GM21528 (cell line): ENCODE measurements around the gene NEURL1.

Source experiments
- ATAC-seq: cut with Tn5 transposase; IDR thresholded peaks from one replicate; pipeline ENCODE4 v1.9.1; 2021; ENCODE audit warnings: mild to moderate bottlenecking, moderate library complexity; ENCODE audit not compliant: unreplicated experiment, low FRiP score

NEURL1 gene

GRCh38 chr10:103543617-103544525, 50.4 kb downstream of the NEURL1 start:
- no peak for ATAC-seq

- ATAC-seq = no peak
Observed at GRCh38 chr10:103544657-103545310, 51.3 kb downstream of the NEURL1 start.

GRCh38 chr10:103545366-103545765, 51.9 kb downstream of the NEURL1 start:
- no peak for ATAC-seq

DNA sequence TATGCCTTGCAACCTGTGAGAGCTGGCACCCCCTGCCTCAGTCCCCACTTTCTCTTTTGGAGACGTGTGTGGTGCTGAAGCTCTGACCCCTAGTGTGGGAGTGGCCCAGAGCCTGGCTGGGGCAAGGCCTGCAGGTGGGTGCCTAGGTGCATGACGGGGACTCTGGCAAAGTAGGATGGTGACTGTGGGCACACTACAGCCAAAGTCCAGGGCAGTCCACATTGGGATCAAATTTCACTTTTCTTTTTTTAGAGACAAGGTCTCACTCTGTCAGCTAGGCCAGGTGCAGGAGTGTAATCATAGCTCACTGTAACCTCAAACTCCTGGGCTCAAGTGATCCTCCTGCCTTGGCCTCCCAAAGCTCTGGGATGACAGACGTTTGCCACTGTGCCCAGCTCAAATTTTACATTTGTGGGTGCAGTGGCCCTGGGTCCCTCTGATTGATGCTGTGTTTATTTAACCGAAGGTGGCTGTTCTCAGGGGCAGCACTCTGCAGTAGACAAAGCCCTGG, 52.3 kb downstream of the NEURL1 start:
- ATAC-seq = no peak

- no peak for ATAC-seq
Observed at GRCh38 chr10:103546401-103546800, 52.9 kb downstream of the NEURL1 start.

GRCh38 chr10:103547391-103547946, 54.0 kb downstream of the NEURL1 start:
- ATAC-seq = no peak

DNA sequence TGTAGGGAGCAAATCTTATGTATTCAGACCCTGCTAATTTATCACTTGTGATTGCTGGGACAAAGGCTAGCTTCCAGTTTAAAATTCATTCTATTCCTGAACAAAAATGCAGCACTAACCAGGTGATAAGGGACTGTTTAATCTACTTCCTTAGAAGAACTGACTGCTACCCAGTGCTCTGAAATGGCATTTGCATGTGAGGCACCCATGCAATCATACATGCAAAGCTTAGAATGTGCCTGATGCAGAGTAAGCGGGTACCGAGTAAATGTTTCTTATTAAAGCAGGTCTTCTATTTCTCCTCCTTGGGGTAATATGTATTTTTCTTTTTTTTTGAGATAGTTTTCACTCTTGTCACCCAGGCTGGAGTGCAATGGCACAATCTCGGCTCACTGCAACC, 54.5 kb downstream of the NEURL1 start:
- ATAC-seq = no peak

DNA sequence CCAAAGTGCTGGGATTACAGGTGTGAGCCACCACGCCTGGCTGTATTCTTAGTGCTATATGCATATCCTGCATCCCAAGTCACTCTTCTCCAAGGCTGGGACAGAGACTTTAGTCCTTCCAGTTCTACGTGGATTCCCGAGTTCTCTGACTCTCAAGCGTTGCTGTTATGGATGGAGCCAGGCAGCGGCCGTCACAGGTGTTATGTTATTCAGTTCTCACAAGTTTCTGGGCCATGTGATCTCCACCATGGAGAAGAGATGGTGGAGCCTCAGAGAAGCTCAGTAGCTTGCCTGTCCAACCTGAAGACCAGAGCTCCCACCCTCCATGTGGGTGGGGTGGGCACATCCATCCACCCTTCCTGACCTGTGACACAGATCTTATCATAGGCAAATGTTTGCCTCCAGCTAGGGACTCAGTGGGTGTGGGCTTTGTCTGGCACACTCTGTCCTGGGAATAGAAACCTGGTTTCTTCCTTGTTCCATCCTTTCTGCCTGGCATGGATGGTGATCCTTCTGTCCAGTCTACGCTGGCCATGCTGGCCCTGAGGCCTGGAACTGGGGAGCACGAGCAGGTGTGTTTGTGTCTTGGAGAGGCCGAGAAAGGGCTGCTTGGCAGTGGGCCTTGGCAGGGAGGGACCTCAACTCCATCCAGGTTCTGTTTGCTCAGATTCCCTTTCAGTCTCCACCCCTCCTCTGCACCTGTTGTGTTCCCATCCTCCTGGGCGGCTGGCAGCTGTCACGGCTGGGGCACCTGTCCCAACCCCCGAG, 55.3 kb downstream of the NEURL1 start:
- ATAC-seq = no peak

DNA sequence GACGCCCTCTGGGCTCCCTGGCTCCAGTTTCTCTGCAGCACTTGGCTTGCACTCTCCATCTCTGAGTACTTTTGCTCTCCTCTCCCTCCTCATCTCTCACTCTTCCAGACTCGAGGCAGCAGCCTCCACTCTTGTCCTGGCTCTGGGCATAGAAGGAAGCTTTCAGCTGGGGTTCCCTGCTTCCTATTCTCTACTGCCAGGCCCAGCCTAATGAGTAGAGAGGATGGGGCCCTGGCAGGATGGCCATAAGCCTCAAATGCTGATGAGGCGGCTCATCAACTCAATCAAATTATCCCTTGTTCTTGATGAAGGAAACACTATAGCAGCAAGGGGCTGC, 55.8 kb downstream of the NEURL1 start:
- no peak for ATAC-seq

GRCh38 chr10:103550229-103550628, 56.7 kb downstream of the NEURL1 start:
- ATAC-seq = no peak

DNA sequence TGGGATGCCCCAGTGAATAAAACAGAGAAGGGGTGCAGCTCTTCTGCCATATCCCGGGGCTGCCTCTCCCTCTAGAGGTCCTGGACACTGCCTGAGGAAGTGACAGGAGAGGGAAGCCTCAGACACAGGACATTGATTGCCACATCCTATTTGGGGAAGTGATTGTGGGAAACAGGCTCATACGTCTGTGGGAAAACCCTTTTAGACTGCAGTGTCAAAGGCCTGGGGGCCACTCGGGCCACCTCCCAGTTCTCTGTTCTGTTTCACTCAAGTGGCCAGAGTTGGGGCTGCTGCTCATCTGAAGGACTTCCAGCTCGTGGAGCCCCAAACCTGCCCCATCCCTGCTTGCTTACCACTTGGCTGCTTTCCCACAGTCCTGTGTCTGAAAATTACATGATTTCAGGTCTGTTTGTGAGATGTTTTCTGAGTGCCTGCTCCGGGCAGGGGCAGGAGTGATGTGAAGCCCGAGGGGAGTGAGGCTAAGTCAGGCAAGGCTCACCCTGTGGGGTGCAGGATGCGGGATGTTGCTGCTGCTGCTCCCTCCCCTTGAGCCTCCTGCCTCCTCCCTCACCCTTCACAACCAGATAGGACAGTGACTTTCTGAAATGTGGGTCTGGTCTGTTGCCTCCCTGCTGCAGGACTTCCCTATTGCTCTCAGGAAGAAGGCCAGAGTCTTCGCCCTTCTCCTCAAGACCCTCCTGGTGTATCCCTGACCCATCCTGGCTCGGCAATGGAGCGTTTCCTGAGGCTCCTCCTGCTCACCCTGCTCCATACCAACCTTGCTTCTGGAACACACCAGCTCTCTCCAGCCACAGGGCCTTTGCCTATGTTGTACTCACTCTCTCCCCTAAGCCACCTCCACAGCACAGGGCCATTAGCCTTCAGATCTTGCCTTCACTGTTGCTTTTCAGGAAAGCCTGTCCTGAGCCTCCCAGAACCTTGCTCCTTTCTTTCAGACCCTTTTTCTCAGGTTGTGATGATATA, 58.4 kb downstream of the NEURL1 start:
- ATAC-seq = no peak

GRCh38 chr10:103552856-103553742, 59.6 kb downstream of the NEURL1 start:
- no peak for ATAC-seq

DNA sequence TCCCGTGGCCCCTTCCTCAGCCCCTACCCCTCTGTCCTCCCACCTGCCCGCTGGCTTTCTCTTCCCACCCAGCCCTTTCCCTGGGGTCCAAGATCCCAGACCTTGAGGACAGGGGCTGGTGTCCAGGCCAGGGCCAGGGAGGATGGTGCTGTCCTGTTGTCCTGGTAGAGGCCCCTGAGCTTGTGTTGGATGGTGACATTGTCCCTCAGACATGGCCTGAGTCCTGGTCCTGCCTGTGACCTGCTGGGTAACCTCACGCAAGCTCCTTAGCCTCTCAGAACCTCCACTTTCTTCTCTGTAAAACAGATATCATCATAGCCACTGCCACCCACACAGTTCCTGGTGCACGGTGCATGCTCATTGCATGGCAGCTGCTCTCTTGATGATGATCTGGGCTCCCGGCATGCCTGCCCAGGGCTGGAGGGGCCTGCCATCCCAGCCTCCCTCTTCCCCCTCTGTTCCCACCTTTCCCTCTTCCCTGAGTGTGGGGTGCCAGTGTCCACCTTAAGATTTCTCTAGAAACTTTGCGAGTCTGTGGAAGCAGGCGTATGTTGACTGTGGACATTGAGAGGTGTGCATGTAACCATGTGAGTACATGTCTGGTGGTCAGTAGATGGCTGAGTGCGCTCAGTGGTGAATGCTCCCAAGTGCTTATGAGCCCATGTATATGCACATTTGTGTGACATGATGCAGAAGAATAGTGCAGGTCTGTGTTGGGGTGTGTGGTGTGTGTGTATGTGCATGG, 60.4 kb downstream of the NEURL1 start:
- ATAC-seq = no peak

DNA sequence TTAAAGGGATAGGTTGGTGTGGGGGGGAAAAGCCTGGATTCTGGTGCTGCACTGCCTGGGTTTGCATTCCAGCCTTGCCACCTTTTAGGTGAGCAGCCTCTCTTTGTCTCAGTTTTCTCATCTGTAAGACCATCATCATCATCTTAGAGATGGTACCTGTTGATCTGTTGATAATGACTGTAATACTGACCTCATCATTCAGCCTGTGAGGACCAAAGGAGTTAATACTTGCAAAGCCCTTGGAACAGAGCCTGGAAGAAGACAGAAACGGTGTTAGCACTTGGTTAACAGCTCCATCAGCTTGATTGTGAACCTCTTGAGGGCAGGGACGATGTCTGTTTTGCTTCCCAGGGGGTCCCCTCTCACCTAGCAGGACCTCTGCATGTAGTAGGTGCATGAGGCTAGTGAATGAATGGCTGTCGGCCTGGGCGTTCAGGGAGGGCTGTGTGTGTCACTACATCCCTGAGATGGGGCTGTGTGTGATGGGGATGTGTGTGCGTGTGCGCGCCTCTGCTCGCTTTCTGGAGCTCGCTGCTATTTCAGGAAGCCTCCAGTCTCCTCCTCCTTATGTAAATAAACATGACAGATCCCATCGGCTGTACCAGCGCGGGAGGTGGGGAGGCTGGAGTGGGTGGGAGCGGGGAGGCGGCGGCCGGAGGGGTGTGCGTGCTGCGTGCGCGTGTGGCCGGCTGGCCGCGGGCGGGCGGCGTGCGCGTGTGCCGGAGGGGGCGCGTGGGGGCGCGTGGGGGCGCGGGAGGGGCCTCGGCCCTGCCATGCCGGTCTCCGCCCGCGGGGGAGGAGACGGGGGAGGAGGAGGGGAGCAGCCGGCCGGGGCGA, 61.2 kb downstream of the NEURL1 start:
- ATAC-seq = no peak

DNA sequence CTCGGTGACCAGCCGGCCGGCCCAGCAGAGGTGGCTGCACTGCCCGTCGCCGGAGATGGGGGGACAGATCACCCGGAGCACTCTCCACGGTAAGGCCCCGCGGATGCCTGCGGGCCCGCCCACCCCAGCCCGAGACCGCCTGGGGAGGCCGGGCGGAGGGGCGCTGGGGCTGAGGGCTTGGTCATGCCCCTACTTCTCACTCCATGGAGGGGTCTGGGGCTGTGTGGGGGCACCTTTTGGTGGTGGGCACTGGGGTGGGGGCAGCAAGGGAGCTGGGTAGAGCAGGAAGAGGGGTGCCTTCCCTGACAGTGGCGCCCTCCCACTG, 61.8 kb downstream of the NEURL1 start:
- no peak for ATAC-seq

DNA sequence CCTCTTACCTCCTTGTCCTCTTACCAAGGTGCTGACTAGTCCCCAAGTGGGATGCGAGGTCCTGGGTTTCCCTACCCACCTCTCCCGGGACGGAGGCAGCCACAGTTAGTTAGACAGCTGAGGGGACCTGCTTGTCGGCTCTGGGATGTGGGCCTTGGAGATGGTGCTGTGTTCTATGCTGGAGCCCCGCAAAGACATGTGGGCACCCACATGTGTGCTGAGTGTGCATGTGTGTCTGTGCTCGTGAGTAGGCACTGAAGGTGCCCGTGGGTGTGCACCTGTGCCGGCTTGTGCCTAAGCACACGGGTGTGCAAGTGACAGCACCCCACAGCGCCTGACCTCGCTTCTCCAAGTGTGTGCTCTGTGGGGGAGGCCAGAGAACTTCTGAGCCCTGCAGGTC, 62.2 kb downstream of the NEURL1 start:
- ATAC-seq = no peak

DNA sequence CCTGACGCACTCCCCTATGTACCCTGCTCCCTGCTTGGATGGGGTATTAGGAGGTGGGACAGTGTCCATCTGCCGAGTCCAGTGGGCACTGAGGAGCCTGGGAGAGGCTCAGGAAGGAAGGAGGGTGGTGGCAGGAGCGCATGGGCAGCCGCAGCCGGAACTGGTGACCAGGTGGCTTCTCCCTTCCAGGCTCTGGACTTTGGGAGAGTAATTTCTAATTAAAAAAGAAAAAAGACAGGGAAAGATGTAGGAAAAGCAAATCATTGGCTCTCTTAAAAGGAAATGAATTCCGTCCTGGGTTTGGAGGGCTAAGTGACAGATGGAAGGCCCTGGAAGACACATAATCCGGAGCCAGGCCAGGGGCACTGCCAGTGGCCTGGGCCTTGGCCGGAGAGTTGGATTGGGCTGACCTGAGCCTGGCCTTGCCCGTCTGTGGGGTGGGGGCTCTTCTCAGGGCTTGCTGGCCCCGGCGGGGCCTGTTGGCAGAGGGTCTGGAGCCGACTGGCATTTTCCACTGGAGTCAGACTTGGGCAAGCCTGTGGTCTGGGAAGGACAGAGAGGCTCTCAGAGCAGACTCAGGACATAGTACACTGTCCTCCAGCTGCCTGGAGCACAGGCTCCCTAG, 63.0 kb downstream of the NEURL1 start:
- ATAC-seq = no peak
